ENCODE measurements around the gene DAGLA.

DNA sequence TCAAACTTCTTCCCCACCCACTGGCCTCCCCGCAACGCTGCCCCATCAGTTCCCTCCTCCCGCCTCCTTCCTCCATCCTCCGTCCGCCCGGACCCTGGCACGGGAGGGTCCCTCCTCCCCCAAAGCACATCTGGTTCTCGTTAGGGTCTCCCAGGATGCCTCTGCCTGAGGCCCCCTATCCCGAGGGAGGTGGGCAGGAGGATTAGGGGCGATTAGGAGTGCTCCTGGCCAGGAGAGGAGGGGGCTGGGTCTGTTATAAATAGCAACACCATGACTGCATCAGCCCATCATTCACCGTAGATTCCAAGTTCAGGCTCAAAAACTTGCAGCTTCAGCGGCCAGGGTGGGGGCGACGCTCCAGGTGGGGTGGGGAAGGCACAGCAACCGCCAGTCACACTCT lies 82.6 kb downstream of the DAGLA start:
- TF ChIP-seq, protein P1, sequence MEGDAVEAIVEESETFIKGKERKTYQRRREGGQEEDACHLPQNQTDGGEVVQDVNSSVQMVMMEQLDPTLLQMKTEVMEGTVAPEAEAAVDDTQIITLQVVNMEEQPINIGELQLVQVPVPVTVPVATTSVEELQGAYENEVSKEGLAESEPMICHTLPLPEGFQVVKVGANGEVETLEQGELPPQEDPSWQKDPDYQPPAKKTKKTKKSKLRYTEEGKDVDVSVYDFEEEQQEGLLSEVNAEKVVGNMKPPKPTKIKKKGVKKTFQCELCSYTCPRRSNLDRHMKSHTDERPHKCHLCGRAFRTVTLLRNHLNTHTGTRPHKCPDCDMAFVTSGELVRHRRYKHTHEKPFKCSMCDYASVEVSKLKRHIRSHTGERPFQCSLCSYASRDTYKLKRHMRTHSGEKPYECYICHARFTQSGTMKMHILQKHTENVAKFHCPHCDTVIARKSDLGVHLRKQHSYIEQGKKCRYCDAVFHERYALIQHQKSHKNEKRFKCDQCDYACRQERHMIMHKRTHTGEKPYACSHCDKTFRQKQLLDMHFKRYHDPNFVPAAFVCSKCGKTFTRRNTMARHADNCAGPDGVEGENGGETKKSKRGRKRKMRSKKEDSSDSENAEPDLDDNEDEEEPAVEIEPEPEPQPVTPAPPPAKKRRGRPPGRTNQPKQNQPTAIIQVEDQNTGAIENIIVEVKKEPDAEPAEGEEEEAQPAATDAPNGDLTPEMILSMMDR (IDR thresholded peaks at IDR 0.05) = no peak
- TF ChIP-seq POLR2A (IDR thresholded peaks at IDR 0.05) (no peak), POLR2AphosphoS5 (IDR thresholded peaks at IDR 0.05) (no peak), EP300 (IDR thresholded peaks at IDR 0.05; ENCODE audit: low read depth) (no peak)
